Stimulated activated CD8-positive, alpha-beta memory T cell treated with anti-CD3 and anti-CD28 coated beads, Interleukin-4, amount 100 ng/mL, for 48 hours (primary cell): Measurements from ENCODE around the gene STT3A.

ENCODE experiments used
- DNase-seq: peaks from one replicate; pipeline ENCODE4 v3.0.0-alpha.2; 2020

The STT3A gene

DNA sequence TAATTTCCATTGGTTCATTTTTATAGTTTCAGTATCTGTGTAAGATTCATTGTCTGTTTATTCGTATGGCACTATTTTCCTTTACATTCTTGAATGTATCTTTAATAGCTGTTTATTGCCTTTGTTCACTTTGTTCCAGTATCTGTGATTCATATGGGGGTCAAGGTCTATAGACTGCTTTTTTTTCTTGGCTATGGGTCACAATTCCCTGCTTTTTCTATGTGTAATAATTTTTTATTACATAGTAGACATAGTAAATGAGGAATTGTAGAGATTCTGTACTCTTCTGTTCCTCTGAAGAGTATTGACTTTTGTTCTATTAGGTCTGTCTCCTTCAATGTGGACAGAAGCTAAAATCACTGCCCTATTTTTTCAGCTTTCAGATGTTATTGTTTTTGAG lies 77.5 kb downstream of the STT3A start:
- DNase-seq: no peak

DNA sequence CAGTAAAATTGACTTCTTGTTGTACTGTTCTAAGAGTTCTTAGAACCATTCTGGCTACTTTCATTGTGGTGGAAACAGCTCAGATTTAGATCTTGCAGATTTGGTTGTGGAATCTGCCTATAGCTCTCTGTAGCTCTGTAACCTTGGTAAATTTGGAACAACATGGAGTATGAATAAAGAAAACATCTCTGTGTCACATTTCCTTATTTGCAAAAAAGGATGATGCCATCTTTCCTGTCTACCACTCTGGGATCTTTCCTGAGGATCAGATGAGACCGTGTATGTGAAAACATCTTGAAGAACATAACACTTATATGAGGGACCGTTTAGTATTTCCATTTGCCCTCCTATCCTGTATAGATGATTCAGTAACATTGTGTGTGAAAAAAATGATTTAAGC lies 78.9 kb downstream of the STT3A start:
- no peak for DNase-seq
